Measurements from ENCODE around the gene THAP3.

DNA sequence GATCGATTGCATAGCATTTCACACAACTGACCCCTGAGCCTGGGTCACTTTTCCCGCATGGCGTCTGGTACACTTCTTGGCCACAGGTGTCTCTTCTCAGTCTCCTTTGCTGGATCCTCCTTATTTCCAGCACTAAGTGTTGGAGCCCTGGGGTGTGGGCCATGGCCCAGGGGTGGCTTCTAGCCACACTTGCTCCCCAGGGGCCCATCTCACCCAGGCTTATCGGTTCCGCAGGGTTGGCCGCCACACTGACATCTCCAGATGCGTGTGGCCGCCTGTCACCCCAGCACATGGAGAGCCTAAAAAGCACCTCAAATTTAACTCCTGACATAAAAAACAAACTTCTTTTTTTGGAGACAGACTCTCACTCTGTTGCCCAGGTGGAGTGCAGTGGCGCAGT is 2.4 kb downstream of the THAP3 start:
- no peak for TF ChIP-seq CTCF (conservative IDR thresholded peaks at IDR 0.05; ENCODE audit: low read depth, low read length)
- no peak for TF ChIP-seq POLR2A (IDR thresholded peaks at IDR 0.05; ENCODE audit: low read depth, low read length)
- TF ChIP-seq RAD21 (IDR thresholded peaks at IDR 0.05; ENCODE audit: low read length) = no peak
- no peak for TF ChIP-seq MXI1 (IDR thresholded peaks at IDR 0.05; ENCODE audit: borderline replicate concordance, low read depth, low read length)
